PFSK-1 (cell line): ENCODE measurements around the gene COP1.

Source experiments
- FOXP2 ChIP-seq: optimal IDR thresholded peaks from 2 replicates; pipeline ENCODE3; 2011; ENCODE audit warnings: borderline replicate concordance, control low read depth, inconsistent platforms; ENCODE audit not compliant: insufficient read depth; ENCODE audit errors: extremely low read length, extremely low read depth
- POLR2AphosphoS5 ChIP-seq: IDR thresholded peaks from 2 replicates; pipeline ENCODE4 v1.6.1; 2012; ENCODE audit warnings: low read depth, mild to moderate bottlenecking, control low read depth, low read length, moderate library complexity
- SIN3A ChIP-seq: IDR thresholded peaks from 2 replicates; pipeline ENCODE4 v1.6.1; 2012; ENCODE audit warnings: mild to moderate bottlenecking, low read length, moderate library complexity, borderline replicate concordance; ENCODE audit not compliant: insufficient read depth
- TAF1 ChIP-seq: IDR thresholded peaks from 2 replicates; pipeline ENCODE4 v1.6.1; 2012; ENCODE audit warnings: low read length, control low read depth, borderline replicate concordance; ENCODE audit not compliant: insufficient read depth
- TF ChIP-seq, protein P1 (sequence below), 2 experiments: IDR thresholded peaks; 2 replicates each; pipeline versions ENCODE4 v1.6.1 to v1.8.0; 2011 to 2012; ENCODE audit warnings: low read depth in 2 of 2, low read length in 2 of 2, control low read depth in 1 of 2, inconsistent platforms in 1 of 2, mild to moderate bottlenecking in 1 of 2, moderate library complexity in 1 of 2; ENCODE audit not compliant: insufficient read depth in 1 of 2

The COP1 gene

DNA sequence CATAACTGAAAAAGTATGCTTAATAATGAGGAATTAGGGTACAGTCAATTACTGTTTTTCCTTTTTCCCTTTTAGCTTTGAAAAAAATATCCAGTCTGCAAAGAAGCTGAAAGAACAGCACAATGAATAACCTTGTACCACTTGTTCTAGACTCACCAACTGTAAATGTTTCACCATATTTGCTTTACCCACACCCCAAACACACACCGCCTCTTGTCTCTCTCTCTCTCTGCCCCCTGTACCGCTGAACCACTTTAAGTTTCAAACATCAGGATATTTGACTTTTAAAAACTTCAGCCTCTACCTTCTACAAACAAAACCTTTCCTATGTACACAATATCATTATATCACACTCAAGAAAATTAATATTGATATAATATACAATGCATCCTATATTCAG is 197.1 kb downstream of the COP1 start:
- TF ChIP-seq POLR2AphosphoS5, result no peak
- TF ChIP-seq, protein P1, sequence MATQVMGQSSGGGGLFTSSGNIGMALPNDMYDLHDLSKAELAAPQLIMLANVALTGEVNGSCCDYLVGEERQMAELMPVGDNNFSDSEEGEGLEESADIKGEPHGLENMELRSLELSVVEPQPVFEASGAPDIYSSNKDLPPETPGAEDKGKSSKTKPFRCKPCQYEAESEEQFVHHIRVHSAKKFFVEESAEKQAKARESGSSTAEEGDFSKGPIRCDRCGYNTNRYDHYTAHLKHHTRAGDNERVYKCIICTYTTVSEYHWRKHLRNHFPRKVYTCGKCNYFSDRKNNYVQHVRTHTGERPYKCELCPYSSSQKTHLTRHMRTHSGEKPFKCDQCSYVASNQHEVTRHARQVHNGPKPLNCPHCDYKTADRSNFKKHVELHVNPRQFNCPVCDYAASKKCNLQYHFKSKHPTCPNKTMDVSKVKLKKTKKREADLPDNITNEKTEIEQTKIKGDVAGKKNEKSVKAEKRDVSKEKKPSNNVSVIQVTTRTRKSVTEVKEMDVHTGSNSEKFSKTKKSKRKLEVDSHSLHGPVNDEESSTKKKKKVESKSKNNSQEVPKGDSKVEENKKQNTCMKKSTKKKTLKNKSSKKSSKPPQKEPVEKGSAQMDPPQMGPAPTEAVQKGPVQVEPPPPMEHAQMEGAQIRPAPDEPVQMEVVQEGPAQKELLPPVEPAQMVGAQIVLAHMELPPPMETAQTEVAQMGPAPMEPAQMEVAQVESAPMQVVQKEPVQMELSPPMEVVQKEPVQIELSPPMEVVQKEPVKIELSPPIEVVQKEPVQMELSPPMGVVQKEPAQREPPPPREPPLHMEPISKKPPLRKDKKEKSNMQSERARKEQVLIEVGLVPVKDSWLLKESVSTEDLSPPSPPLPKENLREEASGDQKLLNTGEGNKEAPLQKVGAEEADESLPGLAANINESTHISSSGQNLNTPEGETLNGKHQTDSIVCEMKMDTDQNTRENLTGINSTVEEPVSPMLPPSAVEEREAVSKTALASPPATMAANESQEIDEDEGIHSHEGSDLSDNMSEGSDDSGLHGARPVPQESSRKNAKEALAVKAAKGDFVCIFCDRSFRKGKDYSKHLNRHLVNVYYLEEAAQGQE (IDR thresholded peaks at IDR 0.05; ENCODE audit: insufficient read depth in 1 of 2, low read depth in 2 of 2, low read length in 2 of 2), result no peak
- TF ChIP-seq SIN3A, result no peak
- TF ChIP-seq FOXP2, result no peak
- no peak for TF ChIP-seq TAF1

DNA sequence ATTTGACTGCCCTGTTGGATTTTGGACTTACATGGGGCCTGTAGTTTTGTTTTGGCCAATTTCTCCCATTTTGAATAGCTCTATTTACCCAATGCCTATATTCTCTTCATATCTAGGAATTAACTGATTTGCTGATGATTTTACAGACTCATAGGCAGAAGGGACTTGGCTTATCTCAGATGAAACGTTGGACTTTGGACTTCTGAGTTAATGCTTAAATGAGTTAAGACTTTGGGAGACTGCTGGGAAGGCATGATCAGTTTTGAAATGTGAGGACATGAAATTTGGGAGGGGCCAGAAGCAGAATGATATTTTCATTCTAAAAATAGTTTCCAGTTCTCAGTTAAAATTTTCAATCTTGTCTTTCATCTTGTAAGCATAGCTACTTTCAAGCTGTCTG is 222.3 kb downstream of the COP1 start:
- no peak for TF ChIP-seq TAF1
- TF ChIP-seq POLR2AphosphoS5, result no peak
- TF ChIP-seq, protein P1 (IDR thresholded peaks at IDR 0.05; ENCODE audit: insufficient read depth in 1 of 2, low read depth in 2 of 2, low read length in 2 of 2), result no peak

GRCh38 chr1:175984057-175984812 is 222.9 kb downstream of the COP1 start:
- TF ChIP-seq FOXP2 (no peak), POLR2AphosphoS5 (no peak), TAF1 (no peak), SIN3A (no peak)
- TF ChIP-seq, protein P1 (IDR thresholded peaks at IDR 0.05; ENCODE audit: insufficient read depth in 1 of 2, low read depth in 2 of 2, low read length in 2 of 2), result no peak

DNA sequence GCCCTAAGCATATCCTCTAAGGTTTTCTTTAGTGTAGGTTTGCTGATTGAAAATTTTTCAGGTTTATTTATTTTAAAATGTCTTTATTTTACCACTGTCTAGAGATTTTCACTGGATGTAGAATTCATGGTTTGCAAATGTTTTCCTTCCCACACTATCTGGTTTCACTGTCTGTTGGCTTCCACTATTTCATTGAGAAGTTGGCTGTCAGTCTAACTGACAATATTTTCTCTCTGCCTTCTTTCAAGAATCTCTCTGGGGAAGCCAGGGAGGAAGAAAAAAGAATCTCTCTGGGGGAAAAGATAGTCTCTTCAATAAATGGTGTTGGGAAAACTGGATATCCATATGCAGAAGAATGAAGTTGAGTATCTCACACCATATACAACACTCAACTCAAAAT is 226.0 kb downstream of the COP1 start:
- TF ChIP-seq POLR2AphosphoS5 (no peak), FOXP2 (no peak)
- TF ChIP-seq, protein P1 (IDR thresholded peaks at IDR 0.05; ENCODE audit: insufficient read depth in 1 of 2, low read depth in 2 of 2, low read length in 2 of 2), result no peak

DNA sequence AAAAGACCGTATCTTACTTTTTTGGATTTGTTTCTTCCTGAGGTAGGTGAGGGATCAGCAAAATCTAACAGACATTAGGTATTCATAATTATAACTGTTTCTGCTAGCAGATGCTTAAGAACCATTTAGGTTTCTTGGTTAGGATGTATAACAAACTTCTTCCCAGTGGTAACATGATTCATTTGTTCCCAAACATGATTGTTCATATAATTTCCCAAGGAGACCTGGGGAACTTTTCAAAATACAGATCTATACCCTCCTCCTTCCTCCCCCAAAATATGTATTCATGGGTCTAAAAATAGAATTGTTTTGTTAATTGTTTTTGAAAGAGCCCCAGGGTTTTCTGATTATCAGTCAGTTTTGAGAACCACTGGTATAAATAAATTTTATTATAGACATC is 228.2 kb downstream of the COP1 start:
- TF ChIP-seq TAF1 (no peak), POLR2AphosphoS5 (no peak), FOXP2 (no peak), SIN3A (no peak)
- TF ChIP-seq, protein P1 (IDR thresholded peaks at IDR 0.05; ENCODE audit: insufficient read depth in 1 of 2, low read depth in 2 of 2, low read length in 2 of 2), result no peak
